Activated CD4-positive, alpha-beta T cell treated with anti-CD3 and anti-CD28 coated beads for 48 hours (primary cell): ENCODE measurements around the gene TSHZ2.
"Not testable (repeated sequence)": the region's sequence is repeated elsewhere in the genome, so short reads cannot be mapped to it uniquely, and the experiment has no call there.

Experiments
- DNase-seq: peaks from one replicate; pipeline ENCODE4 v3.0.0-alpha.2; 2020

TSHZ2 gene

DNA sequence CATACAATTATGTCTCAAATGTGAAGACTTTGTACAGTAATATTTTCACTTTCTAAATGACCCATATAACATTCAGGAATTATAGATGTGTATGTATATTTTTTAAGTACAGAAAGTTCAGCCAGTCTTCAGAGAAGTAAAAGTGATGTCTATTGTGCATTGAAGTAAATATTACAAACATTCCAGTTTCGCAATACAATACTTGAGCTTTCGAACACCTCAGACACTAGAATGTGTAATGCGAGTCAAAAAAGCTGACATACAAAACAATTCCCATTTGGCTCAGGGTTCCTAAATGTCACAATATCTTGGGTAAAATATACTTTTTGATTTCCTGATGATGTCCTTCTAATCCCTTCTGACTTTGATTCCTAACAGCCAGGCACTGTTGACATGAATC lies 520.1 kb downstream of the TSHZ2 start:
- DNase-seq, result no peak

DNA sequence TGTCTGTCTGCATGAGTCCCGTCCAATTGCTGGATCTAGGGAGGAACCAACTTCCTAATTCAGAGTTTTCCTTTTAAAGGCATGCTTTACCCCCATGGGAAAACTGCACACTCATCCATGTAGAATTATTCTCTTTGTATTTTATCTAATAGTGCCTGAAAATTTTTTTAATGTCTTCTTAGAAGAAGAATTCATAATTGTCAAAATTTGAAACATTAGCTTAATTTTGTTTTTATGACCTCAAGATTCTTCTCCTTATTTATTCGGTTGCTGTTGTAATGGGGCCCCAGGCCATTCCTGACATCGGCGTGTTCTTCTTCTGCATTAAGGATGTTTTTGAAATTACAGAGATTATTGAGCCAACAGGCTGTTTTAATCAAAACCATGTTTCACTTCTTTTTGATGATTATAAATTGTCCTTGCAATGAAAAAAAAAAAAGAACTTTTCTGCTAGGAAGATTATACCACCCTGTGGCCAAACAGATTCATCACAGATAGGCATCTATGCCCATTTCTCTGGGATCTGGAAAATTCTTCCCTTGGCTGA lies 521.2 kb downstream of the TSHZ2 start:
- DNase-seq, result no peak

DNA sequence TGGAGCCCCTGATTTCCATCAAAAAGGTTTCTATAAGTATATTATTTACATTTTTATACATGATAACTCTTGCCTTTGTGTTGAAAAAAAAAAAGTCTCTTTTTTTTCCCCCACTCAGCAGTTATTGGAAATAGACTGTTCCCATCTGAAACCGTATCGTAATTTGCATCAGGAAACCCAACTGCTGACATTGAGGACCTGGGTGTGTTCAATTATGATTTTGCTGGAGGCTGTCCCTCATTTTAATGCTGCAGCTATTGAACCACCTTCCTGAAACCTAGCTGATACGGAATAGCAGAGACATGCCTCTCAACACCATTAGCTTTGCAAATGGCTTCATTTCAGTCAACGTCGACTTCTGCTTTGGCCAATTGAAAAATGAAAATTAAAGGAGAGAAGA lies 522.6 kb downstream of the TSHZ2 start:
- DNase-seq, result no peak

DNA sequence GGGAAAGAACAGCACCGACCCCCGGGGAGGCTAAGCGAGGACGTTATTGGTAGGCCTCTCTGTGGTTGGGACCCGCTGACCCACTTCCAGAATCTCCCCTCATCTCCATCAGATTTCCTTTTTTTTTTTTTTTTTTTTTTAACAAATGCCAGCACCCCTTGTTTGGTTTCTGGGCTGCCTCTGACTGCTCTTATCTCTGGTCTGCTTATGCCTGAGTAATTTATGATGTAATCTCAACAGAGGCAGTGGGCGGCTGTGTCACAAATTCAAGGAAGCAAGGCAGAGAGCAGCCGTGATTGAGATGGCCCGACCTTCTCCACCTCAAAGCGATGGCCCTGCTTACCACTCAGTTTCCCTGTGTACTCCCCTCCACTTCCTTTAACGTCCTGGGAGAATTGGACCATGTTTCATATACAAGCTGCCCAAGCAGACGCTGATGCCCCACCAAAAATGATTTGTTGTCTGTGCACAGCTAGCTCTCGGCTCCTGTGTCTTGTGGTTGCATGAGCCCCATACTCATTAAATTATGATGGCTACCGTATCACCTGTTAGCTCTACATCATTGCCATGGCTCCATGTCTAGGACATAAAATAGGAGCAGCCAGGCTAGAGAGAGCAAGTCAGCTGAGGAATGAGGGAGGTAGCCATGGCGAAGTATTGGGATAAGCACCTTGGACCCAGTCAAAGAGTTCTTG lies 523.4 kb downstream of the TSHZ2 start:
- DNase-seq, result no peak

DNA sequence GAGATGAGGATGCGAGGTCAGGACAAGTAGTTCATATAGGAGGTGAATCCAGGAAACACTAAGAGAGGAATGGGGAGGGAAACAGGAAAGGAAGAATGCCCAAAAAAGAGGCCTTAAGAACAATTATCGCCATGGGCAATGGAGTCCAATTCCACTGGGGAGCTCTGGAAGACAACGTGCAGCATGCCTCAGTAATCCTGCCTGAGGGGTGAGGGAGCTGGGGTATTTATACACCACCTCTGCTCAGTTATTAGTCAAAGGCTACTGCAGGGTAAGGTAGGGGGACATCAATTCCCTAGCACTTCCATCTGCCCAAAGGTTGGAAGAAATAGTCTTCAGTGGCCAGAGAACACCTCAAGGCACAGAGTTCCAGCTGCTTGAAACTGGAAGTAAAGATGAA lies 525.1 kb downstream of the TSHZ2 start:
- DNase-seq, result no peak

DNA sequence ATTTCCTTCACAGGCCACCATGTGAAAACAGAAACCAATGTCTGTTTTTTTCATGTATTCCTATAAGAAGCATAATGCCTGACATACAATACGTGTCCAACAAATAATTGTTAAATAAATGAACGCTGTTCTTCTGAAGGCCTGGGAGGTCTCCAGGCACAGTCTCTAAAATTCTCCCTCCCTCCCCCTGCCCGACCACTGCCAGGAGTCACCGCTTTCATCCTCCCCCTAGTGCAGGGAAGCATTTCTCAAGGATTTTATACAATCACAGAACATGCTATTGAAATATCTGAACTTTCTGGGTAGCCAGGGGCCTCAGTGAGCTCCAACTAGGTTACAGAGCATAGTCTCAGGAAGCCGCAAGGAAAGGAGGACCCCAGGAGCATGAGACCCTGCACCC lies 526.2 kb downstream of the TSHZ2 start:
- DNase-seq, result no peak

DNA sequence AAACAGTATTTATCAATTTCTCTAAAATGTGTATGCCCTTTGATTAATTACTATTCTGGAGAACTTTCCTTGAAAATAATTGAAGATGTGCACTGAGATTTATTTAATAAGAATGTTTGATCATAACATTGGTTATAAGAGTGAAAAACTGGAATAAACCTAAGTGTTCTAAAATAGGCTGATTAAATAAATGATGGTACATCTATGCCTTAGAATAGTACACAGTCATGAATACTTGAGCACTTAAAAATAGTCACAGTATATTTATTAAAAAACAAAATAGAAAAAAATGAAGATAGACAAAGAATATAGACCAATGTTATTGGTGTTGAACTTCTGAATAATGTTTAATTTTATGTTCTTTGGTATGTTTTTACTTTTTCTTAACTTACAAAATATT lies 528.5 kb downstream of the TSHZ2 start:
- DNase-seq, result no peak

DNA sequence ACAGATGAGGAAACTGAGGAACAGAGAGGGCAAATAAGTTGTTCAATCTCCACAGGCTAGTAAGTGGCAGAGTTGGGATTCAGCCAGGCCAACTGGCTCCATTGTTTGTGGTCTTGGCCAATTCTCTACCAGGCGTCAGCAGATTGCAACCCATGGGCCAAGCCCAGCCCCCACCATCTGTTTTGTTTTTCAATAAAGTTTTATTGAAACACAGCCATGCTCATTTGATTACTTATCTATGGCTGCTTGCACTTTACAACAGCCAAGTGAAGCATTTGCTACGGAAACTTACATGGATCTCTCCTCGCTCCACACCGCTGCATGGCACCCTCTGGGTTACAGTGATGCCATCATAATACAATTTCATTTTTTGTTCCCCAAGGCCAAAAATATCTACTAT lies 530.7 kb downstream of the TSHZ2 start:
- DNase-seq, result no peak

DNA sequence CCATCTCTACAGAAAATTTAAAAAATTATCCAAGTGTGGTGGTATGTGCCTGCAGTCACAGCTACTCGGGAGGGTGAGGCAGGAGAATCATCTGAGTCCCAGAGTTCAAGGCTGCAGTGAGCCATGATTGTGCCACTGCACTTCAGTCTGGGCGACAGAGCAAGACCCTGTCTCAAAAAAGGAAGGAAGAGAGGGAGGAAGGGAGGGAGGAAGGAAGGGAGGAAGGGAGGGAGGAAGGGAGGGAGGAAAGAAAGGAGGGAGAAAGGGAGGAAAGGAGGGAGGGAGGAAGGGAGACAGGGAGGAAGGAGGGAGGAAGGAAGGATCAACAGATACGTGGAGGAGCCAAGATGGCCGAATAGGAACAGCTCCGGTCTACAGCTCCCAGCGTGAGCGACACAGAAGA lies 531.4 kb downstream of the TSHZ2 start:
- no peak for DNase-seq

DNA sequence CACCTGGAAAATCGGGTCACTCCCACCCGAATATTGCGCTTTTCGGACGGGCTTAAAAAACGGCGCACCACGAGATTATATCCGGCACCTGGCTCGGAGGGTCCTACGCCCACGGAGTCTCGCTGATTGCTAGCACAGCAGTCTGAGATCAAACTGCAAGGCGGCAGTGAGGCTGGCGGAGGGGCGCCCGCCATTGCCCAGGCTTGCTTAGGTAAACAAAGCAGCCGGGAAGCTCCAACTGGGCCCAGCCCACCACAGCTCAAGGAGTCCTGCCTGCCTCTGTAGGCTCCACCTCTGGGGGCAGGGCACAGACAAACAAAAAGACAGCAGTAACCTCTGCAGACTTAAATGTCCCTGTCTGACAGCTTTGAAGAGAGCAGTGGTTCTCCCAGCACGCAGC lies 531.9 kb downstream of the TSHZ2 start:
- not testable (repeated sequence) for DNase-seq

DNA sequence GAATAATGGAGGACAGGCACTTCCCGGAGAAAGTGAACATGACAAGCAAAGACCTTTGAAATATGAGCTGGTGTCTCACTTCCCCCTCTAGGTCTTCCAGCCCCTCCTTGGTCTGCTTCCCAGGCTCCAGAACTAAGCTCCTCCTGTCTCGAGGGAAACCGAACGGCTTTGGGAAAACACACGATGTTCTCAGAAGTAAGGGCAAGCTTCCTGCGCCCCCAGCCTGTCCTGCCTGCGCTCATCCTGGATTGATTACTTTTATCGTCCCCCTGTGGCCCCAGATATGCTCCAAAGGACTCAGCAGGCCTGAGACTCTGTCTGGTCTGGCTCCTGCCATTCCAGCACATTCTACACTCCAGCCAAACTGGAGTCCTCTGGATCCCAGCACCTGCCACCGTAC lies 538.1 kb downstream of the TSHZ2 start:
- DNase-seq, result no peak

DNA sequence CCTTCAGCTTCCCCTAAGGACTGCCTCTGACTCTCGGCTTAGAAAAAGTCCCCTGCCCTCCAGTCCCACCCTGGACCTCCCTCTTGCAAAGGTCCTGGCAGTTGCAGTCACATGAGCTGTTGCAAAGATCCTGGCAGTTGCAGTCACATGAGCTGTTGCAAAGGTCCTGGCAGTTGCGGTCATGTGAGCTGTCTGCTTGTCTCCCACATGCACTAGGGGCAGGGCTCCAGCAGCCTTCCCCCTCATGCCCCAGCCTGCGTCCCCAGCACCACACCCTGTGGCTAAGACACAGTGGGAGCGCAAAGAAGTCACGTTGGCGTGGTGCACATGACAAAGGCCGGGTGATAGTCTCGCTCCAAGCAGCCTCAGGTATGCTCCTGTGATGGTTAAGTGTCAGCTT lies 538.5 kb downstream of the TSHZ2 start:
- DNase-seq, result no peak

DNA sequence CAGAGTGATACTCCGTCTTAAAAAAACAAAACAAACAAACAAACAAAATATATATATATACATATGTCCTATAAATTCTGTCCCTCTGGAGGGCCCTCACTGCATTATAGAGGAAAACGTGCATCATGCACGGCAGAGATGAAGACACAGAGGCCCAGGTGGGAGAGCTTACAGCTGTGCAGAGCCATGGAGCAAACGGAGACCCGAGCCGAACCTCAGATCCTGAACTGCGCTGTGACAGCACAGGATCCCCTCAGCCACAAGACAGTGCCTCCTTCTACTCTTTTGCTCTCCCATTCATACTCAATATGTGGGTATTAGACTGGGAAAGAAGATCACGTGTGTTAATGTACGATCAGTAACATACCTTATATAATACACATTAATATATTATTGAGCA lies 539.9 kb downstream of the TSHZ2 start:
- no peak for DNase-seq

DNA sequence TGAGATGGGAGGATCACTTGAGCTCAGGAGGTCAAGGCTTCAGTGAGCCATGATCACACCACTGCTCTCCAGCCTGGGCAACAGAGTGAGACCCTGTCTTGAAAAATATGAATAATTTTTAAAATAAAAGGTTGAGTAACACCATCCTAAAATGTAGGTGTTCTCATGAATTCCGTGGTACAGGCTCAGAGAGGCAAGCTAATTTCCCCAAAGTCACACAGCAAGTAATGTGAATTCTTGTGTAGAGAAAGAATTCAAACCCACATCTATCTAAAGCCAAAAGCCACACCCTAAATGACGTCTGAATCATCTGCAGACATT lies 541.0 kb downstream of the TSHZ2 start:
- DNase-seq, result no peak

DNA sequence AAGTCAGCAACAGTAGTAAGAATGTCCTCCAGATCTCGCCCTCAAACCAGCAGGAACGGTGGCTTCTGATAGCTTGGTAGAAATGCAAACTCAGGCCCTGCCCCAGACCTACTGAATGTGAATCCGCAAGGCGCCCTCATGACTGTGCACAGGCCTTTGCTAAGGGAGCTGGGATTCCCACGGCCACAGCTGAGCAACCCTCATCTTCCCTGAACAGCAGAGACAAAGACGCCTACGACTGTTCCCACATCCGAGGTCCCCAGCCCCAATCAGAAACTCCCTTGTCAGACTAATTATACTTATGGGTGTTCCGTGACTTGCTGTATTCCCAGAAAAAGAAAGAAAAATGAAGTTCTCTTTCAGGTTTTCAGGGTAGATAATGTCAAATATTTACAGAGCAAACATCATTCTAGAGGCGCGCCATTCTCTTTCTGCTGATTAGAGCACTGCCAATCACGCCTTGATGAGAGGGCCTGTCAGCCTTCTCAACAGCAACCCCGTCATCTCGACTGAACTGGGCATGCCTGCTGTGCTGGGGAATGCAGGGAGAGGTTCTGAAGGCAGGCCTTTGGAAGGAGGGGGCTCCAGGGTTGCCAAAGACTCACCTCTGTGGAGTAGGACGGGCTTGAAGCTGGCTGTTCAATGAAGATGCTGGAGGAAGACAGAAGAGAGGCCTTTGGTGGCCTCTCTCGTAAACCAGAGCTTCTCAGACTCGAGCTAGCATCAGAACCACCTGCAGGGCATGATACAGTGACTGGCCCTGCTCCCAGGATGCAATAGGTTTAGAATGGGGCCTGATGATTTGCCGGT lies 541.5 kb downstream of the TSHZ2 start:
- DNase-seq, result no peak

DNA sequence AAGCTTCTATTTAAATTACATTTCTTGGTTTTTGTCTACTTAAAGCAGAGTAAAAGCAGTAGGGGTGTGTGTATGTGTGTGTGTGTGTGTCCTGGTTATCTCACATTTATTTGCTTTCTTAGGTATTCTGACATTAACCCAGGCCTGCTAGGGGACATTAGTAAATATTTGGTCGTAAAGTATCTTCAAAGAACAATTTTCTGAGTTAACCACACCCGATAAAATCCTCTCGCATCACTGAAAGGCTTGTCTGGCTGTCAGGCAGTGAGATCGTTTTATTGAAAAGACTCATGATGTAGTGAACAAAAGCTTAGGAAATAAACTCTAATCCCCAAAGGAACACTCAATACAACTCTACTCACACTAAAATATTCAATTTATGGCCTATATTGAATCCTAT lies 543.6 kb downstream of the TSHZ2 start:
- no peak for DNase-seq

DNA sequence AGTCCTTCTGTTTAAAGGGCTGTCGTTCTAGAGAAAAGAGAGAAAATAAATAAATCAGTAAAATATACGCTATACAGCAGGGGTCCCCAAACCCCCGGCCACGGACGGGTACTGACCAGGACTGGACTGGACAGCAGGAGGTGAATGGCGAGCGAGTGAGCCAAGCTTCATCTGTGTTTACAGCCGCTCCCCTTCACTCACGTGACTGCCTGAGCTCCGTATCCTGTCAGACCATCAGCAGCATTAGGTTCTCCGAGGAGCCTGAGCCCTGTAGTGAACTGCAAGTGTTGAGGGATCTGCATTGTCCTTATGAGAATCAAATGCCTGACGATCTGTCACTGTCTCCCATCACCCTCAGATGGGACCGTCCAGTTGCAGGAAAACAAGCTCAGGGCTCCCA lies 545.0 kb downstream of the TSHZ2 start:
- no peak for DNase-seq

DNA sequence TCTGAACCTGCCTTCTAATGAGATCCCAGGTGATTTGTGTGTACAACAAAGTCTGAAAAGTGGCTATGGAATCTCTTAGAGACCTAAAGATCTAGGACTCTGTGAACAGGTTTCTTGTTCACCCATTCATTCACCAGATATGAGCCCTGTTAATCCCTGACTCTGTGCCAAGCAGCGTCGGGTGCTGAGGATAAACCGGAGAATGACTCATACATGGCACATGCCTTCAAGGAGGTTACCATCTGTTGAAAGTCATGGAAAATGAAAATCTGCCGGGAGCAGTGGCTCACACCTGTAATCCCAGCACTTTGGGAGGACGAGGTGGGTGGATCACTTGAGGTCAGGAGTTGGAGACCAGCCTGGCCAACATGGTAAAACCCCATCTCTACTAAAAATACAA lies 549.3 kb downstream of the TSHZ2 start:
- DNase-seq, result not testable (repeated sequence)

DNA sequence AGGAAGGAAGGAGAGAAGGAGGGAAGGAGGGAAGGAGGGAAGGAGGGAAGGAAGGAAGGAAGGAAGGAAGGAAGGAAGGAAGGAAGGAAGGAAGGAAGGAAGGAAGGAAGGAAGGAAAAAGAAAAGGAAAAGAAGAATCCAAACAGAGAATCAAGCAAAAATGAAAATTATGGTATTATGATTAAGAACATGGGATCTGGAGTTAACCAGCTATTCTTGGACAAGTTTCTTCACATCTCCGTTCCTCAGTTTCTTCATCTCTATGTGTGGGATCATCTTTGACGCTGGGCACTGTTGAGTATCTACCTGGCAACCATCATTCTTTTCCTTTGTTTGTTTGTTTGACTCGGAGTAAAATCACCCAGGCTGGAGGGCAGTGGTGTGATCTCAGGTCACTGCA lies 549.9 kb downstream of the TSHZ2 start:
- DNase-seq, result no peak

DNA sequence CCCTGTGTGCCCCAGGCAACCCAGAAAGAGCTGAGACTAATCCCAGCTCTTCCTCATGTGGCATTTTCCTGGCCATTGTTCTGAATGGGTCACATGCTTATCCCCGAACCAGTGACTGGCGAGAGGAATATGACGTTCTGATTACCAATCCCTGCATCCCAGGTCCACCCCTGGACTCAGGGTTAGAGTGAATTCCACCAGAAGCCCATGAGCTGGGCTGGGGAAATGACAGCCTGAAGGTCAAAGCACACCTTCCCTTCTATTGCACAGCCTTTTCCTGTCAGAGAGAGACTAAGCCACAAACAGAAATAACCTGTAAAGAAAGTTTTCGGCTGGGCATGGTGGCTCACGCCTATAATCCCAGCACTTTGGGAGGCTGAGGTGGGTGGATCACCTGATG lies 550.5 kb downstream of the TSHZ2 start:
- no peak for DNase-seq

DNA sequence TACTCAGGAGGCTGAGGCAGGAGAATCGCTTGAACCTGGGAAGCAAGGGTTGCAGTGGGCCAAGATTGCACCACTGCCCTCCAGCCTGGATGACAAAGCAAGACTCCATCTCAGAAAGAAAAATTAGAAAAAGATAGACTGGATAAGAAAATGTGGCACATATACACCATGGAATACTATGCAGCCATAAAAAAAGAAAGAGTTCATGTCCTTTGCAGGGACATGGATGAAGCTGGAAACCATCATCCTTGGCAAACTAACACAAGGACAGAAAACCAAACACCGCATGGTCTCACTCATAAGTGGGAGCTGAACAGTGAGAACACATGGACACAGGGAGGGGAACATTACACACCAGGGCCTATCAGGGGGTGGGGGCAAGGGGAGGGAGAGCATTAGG lies 551.5 kb downstream of the TSHZ2 start:
- not testable (repeated sequence) for DNase-seq

DNA sequence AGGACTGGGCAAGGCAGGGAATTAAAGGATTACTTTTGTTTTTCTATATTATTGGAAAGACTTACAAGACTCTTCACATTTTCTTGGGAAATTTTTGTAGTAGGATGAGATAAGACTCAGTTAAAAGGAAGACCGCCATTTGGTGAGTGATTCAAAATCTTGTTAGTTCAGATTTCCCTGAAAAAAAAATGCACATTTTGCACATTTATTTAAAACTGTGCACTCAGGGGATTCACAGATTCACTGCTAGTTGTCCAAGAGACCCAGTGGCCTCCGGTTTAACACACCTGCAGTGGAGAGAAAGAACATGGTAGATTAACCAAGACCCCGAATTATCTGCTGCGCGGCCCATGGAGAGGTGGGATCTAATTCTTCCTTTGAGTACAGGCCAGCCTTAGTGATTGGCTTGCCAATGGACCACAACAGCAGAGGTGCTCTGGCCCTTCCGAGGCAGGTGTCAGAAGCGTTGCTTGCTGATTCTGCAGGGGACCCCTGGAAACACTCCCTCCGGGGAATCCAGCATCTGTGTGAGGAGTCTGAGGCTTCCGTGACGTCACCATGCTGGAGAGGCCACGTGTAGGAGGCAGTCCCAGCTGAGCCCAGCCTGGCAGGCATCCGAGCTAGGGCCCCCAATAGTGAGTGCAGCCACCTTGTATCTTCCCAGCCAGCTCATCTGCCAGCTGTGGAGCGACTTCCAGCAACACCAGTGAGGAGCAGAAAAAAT lies 552.6 kb downstream of the TSHZ2 start:
- DNase-seq, result no peak

DNA sequence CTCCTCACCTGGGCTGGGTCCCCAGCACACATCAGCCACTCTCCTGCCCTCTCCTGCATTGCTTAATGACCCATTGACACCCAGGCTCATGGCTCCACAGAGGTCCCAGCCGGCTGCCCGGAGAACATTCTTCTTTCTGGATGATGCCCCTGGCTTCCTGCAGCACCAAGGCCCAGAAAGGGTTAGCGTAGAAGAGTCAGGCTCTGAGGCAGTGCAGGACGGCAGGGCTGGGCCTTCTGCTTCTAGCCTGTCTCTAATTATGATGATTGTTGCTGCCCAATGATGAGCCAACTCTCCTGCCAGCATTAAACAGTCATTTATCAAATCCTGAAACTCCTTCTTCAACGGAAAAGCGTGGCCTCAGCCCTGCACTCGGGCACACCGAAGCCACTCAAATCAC lies 555.0 kb downstream of the TSHZ2 start:
- no peak for DNase-seq

DNA sequence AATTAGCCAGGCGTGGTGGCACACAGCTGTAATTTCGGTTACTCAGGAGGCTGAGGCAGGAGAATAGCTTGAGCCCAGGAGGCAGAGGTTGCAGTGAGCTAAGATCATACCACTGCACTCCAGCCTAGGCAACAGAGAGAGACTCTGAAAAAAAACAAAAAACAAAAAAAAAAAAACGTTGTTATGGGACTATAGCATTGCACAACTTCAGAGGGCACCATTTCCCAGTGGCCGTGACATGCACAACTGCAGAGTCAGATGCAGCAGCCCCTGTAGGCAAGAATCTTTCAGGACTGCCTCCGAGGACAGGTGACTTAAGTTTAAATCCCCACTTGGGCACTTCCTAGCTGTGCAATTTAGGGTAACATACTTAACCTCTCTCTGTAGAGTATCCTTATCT lies 557.5 kb downstream of the TSHZ2 start:
- no peak for DNase-seq
